ENCODE data around the gene TMEM186.
"Not testable (repeated sequence)": the region's sequence is repeated elsewhere in the genome, so short reads cannot be mapped to it uniquely, and the experiment has no call there.

TMEM186 gene

GRCh38 chr16:8797364-8798173 lies at the start of gene TMEM186, which contains the start of gene PMM2:
Gene TMEM186 (minus strand): TSS chr16:8797639. CDS start chr16:8797614, 25 bp downstream.
Gene PMM2 (plus strand): TSS chr16:8797839. CDS start chr16:8797883, 44 bp downstream.
- Mint-ChIP-seq H3K36me3 (peaks cover 4% of the 10 kb centered on the region), H3K27me3 (no peaks in the 10 kb centered on the region), H3K4me3 (peak within 1 kb of the TSS; percentile 95), H3K4me1 (ENCODE audit: low read depth) (peaks cover 46% of the 10 kb centered on the region), H3K27ac (peak within 1 kb of the TSS; percentile 91), H3K9me3 (ENCODE audit: low read depth) (no peaks in the 10 kb centered on the region)

GRCh38 chr16:8847145-8847544 lies 49.7 kb upstream of the TMEM186 start:
- Mint-ChIP-seq H3K9me3 (ENCODE audit: low read depth) (no peaks in the 10 kb centered on the region), H3K4me3 (no peak overlapping the region), H3K36me3 (peaks cover 3% of the 10 kb centered on the region), H3K27ac (no peak overlapping the region), H3K27me3 (no peaks in the 10 kb centered on the region), H3K4me1 (ENCODE audit: low read depth) (peaks cover 22% of the 10 kb centered on the region)

GRCh38 chr16:8846401-8846932 lies 49.0 kb upstream of the TMEM186 start:
- no peak overlapping the region for H3K4me3 Mint-ChIP-seq
- peaks cover 24% of the 10 kb centered on the region for H3K4me1 Mint-ChIP-seq (ENCODE audit: low read depth)
- no peaks in the 10 kb centered on the region for H3K9me3 Mint-ChIP-seq (ENCODE audit: low read depth)
- no peak overlapping the region for H3K27ac Mint-ChIP-seq
- no peaks in the 10 kb centered on the region for H3K27me3 Mint-ChIP-seq
- H3K36me3 Mint-ChIP-seq = peaks cover 3% of the 10 kb centered on the region

- Mint-ChIP-seq H3K9me3 (ENCODE audit: low read depth) (no peaks in the 10 kb centered on the region), H3K27me3 (no peaks in the 10 kb centered on the region), H3K27ac (no peak overlapping the region), H3K36me3 (peaks cover 3% of the 10 kb centered on the region), H3K4me3 (no peak overlapping the region), H3K4me1 (ENCODE audit: low read depth) (peaks cover 23% of the 10 kb centered on the region)
These were observed 48.4 kb upstream of the TMEM186 start for GRCh38 chr16:8845699-8846298.

GRCh38 chr16:8843296-8843695 lies 45.9 kb upstream of the TMEM186 start:
- H3K4me3 Mint-ChIP-seq; H3K27me3 Mint-ChIP-seq; H3K27ac Mint-ChIP-seq; H3K36me3 Mint-ChIP-seq; H3K9me3 Mint-ChIP-seq (ENCODE audit: low read depth): not testable (repeated sequence)
- H3K4me1 Mint-ChIP-seq (ENCODE audit: low read depth) = peaks cover 11% of the 10 kb centered on the region

- H3K4me1 Mint-ChIP-seq (ENCODE audit: low read depth) = peaks cover 11% of the 10 kb centered on the region
- not testable (repeated sequence) for H3K9me3 Mint-ChIP-seq (ENCODE audit: low read depth); H3K36me3 Mint-ChIP-seq; H3K4me3 Mint-ChIP-seq; H3K27me3 Mint-ChIP-seq
- H3K27ac Mint-ChIP-seq = peak overlapping the region; percentile 13
These were observed 44.6 kb upstream of the TMEM186 start for GRCh38 chr16:8842016-8842415.

- not testable (repeated sequence) for H3K4me1 Mint-ChIP-seq (ENCODE audit: low read depth); H3K27ac Mint-ChIP-seq; H3K27me3 Mint-ChIP-seq; H3K36me3 Mint-ChIP-seq; H3K9me3 Mint-ChIP-seq (ENCODE audit: low read depth); H3K4me3 Mint-ChIP-seq
These were observed 40.2 kb upstream of the TMEM186 start for GRCh38 chr16:8837594-8837993.

GRCh38 chr16:8836797-8837196 lies 39.4 kb upstream of the TMEM186 start:
- not testable (repeated sequence) for H3K4me3 Mint-ChIP-seq

GRCh38 chr16:8832717-8833105 lies 35.3 kb upstream of the TMEM186 start:
- peaks cover 7% of the 10 kb centered on the region for H3K4me1 Mint-ChIP-seq (ENCODE audit: low read depth)
- no peak overlapping the region for H3K27ac Mint-ChIP-seq
- no peak overlapping the region for H3K4me3 Mint-ChIP-seq
- peaks cover 5% of the 10 kb centered on the region for H3K36me3 Mint-ChIP-seq
- no peaks in the 10 kb centered on the region for H3K9me3 Mint-ChIP-seq (ENCODE audit: low read depth)
- no peaks in the 10 kb centered on the region for H3K27me3 Mint-ChIP-seq

More at GRCh38 chr16:8836797-8837196, 39.4 kb upstream of the TMEM186 start:
- H3K36me3 Mint-ChIP-seq; H3K9me3 Mint-ChIP-seq (ENCODE audit: low read depth); H3K27ac Mint-ChIP-seq; H3K4me1 Mint-ChIP-seq (ENCODE audit: low read depth); H3K27me3 Mint-ChIP-seq: not testable (repeated sequence)

GRCh38 chr16:8831871-8832716 lies 34.7 kb upstream of the TMEM186 start:
- H3K9me3 Mint-ChIP-seq (ENCODE audit: low read depth) = no peaks in the 10 kb centered on the region
- H3K4me3 Mint-ChIP-seq = no peak overlapping the region
- H3K4me1 Mint-ChIP-seq (ENCODE audit: low read depth) = peaks cover 7% of the 10 kb centered on the region
- no peak overlapping the region for H3K27ac Mint-ChIP-seq
- H3K36me3 Mint-ChIP-seq = peaks cover 5% of the 10 kb centered on the region
- H3K27me3 Mint-ChIP-seq = no peaks in the 10 kb centered on the region

GRCh38 chr16:8831450-8831849 lies 34.0 kb upstream of the TMEM186 start:
- no peak overlapping the region for H3K4me3 Mint-ChIP-seq
- H3K27ac Mint-ChIP-seq = no peak overlapping the region
- H3K27me3 Mint-ChIP-seq = no peaks in the 10 kb centered on the region
- H3K9me3 Mint-ChIP-seq (ENCODE audit: low read depth) = no peaks in the 10 kb centered on the region
- peaks cover 7% of the 10 kb centered on the region for H3K4me1 Mint-ChIP-seq (ENCODE audit: low read depth)
- H3K36me3 Mint-ChIP-seq = peaks cover 5% of the 10 kb centered on the region

GRCh38 chr16:8828541-8829165 lies 31.2 kb upstream of the TMEM186 start:
- no peak overlapping the region for H3K27ac Mint-ChIP-seq
- H3K4me3 Mint-ChIP-seq = no peak overlapping the region
- peaks cover 7% of the 10 kb centered on the region for H3K36me3 Mint-ChIP-seq
- H3K27me3 Mint-ChIP-seq = no peaks in the 10 kb centered on the region
- H3K9me3 Mint-ChIP-seq (ENCODE audit: low read depth) = no peaks in the 10 kb centered on the region
- H3K4me1 Mint-ChIP-seq (ENCODE audit: low read depth) = peaks cover 5% of the 10 kb centered on the region

GRCh38 chr16:8826278-8826879 lies 28.9 kb upstream of the TMEM186 start:
- H3K36me3 Mint-ChIP-seq = peaks cover 7% of the 10 kb centered on the region
- H3K4me3 Mint-ChIP-seq = no peak overlapping the region
- H3K27me3 Mint-ChIP-seq = no peaks in the 10 kb centered on the region
- no peaks in the 10 kb centered on the region for H3K9me3 Mint-ChIP-seq (ENCODE audit: low read depth)
- H3K27ac Mint-ChIP-seq = no peak overlapping the region
- H3K4me1 Mint-ChIP-seq (ENCODE audit: low read depth) = no peaks in the 10 kb centered on the region

GRCh38 chr16:8822403-8822802 lies 25.0 kb upstream of the TMEM186 start:
- H3K27ac Mint-ChIP-seq = no peak overlapping the region
- H3K27me3 Mint-ChIP-seq = no peaks in the 10 kb centered on the region
- peaks cover 10% of the 10 kb centered on the region for H3K36me3 Mint-ChIP-seq
- no peaks in the 10 kb centered on the region for H3K9me3 Mint-ChIP-seq (ENCODE audit: low read depth)
- H3K4me3 Mint-ChIP-seq = no peak overlapping the region
- H3K4me1 Mint-ChIP-seq (ENCODE audit: low read depth) = peaks cover 5% of the 10 kb centered on the region
